ENCODE measurements around the gene HSD17B2.
"Not testable (repeated sequence)": the region's sequence is repeated elsewhere in the genome, so short reads cannot be mapped to it uniquely, and the experiment has no call there.

Gene HSD17B2

DNA sequence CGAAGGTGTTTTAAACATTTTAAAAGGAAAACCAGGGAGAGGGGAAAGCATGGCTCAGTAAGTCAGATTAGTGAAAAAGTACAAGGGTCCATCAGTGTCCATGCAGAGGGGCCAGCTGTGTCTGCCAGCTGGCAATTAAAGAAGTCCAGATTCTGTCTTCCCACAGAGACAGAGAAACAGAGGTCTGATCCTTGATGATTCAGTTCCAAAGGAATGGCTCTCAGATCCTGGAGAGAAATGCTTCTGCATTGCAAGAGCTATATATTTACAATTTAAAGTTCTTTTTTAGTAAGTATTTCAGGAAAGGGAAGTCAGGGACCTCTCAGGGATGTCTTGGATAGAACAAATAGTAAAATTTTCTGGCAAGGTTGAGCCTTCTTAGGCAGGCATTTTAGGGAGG is 56.2 kb downstream of the HSD17B2 start:
- Histone ChIP-seq H3K4me3 (ENCODE audit: insufficient read depth, low read depth, low read length, poor library complexity, severe bottlenecking) (no peak overlapping the region), H3K4me1 (ENCODE audit: control insufficient read depth, insufficient read depth, low read length, poor library complexity, severe bottlenecking) (no peaks in the 10 kb centered on the region), H3K36me3 (ENCODE audit: control insufficient read depth, insufficient read depth, low read length) (no peaks in the 10 kb centered on the region), H3K27ac (ENCODE audit: insufficient read depth, low read length, poor library complexity, severe bottlenecking) (no peak overlapping the region), H3K27me3 (replicated peaks; ENCODE audit: control insufficient read depth, insufficient read depth, low read length, poor library complexity, severe bottlenecking) (no peaks in the 10 kb centered on the region), H3K9me3 (ENCODE audit: control insufficient read depth, low read length) (no peaks in the 10 kb centered on the region)
- DNase-seq: no peak

DNA sequence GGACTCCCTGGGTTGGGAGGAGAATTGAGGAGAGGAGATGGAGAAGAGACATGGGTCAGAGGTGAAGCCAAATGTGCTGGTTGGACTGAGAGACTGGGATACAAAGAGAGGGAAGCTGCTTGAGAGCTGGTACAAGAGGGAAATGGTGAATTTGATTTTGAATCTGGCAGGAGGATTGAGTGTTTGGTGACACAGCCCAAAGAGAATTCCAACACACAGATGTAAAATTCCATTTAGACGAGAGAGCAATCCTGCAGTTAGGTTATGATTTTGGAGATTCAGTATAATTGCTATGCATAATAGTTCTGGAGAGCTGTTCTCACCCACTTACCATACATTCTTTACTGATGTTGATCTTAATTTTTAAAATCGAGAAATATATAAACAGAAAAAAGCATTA is 57.7 kb downstream of the HSD17B2 start:
- Histone ChIP-seq H3K36me3 (ENCODE audit: control insufficient read depth, insufficient read depth, low read length) (no peaks in the 10 kb centered on the region), H3K4me1 (ENCODE audit: control insufficient read depth, insufficient read depth, low read length, poor library complexity, severe bottlenecking) (no peaks in the 10 kb centered on the region)

DNA sequence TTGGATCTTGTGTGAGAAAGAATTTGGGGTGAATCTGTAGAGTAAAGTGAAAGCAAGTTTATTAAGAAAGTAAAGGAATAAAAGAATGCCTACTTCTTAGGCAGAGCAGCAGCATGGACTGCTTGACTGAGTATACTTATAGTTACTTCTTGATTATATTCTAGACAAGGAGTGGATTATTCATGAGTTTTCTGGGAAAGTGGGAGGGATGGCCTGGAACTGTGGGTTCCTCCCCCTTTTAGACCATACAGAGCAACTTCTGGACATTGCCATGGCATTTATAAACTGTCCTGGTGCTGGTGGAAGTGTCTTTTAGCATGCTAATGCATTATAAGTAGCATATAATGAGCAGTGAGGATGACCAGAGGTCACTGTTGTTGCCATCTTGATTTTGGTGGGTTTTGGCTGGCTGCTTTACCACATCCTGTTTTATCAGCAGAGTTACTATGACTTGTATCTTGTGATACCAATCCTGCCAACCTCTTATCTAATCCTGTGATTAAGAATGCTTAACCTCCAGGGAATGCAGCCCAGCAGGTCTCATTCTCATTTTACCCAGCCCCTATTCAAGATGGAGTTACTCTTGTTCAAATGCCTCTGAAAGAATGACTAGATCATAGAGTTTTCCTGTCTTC is 58.7 kb downstream of the HSD17B2 start:
- Histone ChIP-seq H3K36me3 (ENCODE audit: control insufficient read depth, insufficient read depth, low read length) (no peaks in the 10 kb centered on the region), H3K4me3 (ENCODE audit: insufficient read depth, low read depth, low read length, poor library complexity, severe bottlenecking) (no peak overlapping the region), H3K27ac (ENCODE audit: insufficient read depth, low read length, poor library complexity, severe bottlenecking) (no peak overlapping the region), H3K9me3 (ENCODE audit: control insufficient read depth, low read length) (no peaks in the 10 kb centered on the region), H3K27me3 (replicated peaks; ENCODE audit: control insufficient read depth, insufficient read depth, low read length, poor library complexity, severe bottlenecking) (no peaks in the 10 kb centered on the region), H3K4me1 (ENCODE audit: control insufficient read depth, insufficient read depth, low read length, poor library complexity, severe bottlenecking) (no peaks in the 10 kb centered on the region)
- no peak for DNase-seq

More for the DNA sequence above, 57.7 kb downstream of the HSD17B2 start:
- Histone ChIP-seq H3K27ac (ENCODE audit: insufficient read depth, low read length, poor library complexity, severe bottlenecking) (no peak overlapping the region), H3K9me3 (ENCODE audit: control insufficient read depth, low read length) (no peaks in the 10 kb centered on the region), H3K27me3 (replicated peaks; ENCODE audit: control insufficient read depth, insufficient read depth, low read length, poor library complexity, severe bottlenecking) (no peaks in the 10 kb centered on the region), H3K4me3 (ENCODE audit: insufficient read depth, low read depth, low read length, poor library complexity, severe bottlenecking) (no peak overlapping the region)
- no peak for DNase-seq

DNA sequence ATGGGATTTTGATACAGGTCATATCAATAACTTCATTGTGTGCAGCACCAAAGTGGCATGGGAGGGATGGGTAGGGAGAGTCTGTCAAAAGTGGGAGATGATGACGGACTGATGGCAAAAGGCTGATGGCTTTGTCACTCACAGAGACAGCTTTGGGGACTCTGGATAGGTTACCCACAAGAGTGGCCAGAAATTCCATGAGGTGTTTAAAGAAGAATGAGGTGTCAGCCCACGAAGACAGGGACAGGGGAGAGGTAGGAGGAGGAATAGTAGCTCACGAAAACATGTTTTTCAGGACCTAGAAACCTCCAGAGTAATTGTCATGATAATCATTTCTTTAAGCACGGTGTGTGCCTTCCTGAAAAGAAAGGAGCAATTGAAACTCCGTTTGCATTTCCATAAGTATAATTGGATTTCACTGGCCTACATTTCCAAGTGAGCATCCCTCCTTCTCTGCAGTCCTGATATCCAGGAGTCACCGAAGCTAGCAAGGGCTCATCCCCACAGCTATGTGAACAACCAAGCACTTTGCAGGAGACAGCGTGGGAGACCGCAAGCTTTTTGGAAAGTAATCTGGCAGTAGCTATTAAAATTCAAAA is 60.0 kb downstream of the HSD17B2 start:
- H3K27me3 ChIP-seq (replicated peaks; ENCODE audit: control insufficient read depth, insufficient read depth, low read length, poor library complexity, severe bottlenecking): no peaks in the 10 kb centered on the region
- H3K9me3 ChIP-seq (ENCODE audit: control insufficient read depth, low read length): no peaks in the 10 kb centered on the region
- no peaks in the 10 kb centered on the region for H3K36me3 ChIP-seq (ENCODE audit: control insufficient read depth, insufficient read depth, low read length)
- no peak overlapping the region for H3K27ac ChIP-seq (ENCODE audit: insufficient read depth, low read length, poor library complexity, severe bottlenecking)
- DNase-seq: no peak
- H3K4me1 ChIP-seq (ENCODE audit: control insufficient read depth, insufficient read depth, low read length, poor library complexity, severe bottlenecking): no peaks in the 10 kb centered on the region
- no peak overlapping the region for H3K4me3 ChIP-seq (ENCODE audit: insufficient read depth, low read depth, low read length, poor library complexity, severe bottlenecking)

DNA sequence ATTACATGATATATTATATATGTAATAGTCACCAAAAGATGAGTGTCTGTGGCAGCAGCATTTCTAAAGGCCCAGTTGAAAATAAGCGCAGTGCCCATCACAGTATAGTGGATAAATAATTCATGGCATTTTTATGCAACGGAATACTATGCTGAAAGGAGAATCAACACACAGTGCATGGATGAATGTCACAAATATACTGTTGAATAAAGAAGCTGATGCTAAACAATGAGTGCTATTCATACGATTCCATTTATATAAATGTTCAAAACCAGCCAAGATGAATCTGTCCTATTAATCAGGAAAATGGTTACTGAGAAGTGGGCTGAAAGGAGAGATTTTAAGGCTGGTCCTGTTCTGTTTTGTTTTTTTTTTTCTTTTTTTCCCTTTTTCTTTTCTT is 61.6 kb downstream of the HSD17B2 start:
- H3K27me3 ChIP-seq (replicated peaks; ENCODE audit: control insufficient read depth, insufficient read depth, low read length, poor library complexity, severe bottlenecking): no peaks in the 10 kb centered on the region
- no peak overlapping the region for H3K4me3 ChIP-seq (ENCODE audit: insufficient read depth, low read depth, low read length, poor library complexity, severe bottlenecking)
- H3K9me3 ChIP-seq (ENCODE audit: control insufficient read depth, low read length): no peaks in the 10 kb centered on the region
- no peak for DNase-seq
- H3K36me3 ChIP-seq (ENCODE audit: control insufficient read depth, insufficient read depth, low read length): no peaks in the 10 kb centered on the region
- no peaks in the 10 kb centered on the region for H3K4me1 ChIP-seq (ENCODE audit: control insufficient read depth, insufficient read depth, low read length, poor library complexity, severe bottlenecking)
- H3K27ac ChIP-seq (ENCODE audit: insufficient read depth, low read length, poor library complexity, severe bottlenecking): no peak overlapping the region

DNA sequence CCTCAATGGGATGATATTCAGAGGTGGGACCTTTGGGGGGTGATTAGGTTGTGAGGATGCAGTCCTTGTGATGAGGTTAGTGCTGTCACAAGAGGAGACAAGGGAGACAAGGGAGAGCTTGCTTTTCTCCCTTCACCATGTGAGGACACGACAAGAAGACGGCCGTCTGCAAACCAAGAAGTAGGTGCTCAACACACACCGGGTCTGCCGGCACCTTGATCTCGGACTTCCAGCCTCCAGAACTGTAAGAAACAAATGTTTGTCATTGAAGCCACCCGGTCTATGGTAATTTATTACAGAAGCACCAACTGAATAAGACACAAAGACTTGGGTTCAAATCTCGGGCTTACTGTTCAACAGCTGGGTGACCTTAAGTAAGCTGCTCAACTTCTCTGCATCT is 70.1 kb downstream of the HSD17B2 start:
- Histone ChIP-seq H3K36me3 (ENCODE audit: control insufficient read depth, insufficient read depth, low read length) (no peaks in the 10 kb centered on the region), H3K27ac (ENCODE audit: insufficient read depth, low read length, poor library complexity, severe bottlenecking) (no peak overlapping the region), H3K9me3 (ENCODE audit: control insufficient read depth, low read length) (no peaks in the 10 kb centered on the region), H3K4me3 (ENCODE audit: insufficient read depth, low read depth, low read length, poor library complexity, severe bottlenecking) (no peak overlapping the region), H3K27me3 (replicated peaks; ENCODE audit: control insufficient read depth, insufficient read depth, low read length, poor library complexity, severe bottlenecking) (no peaks in the 10 kb centered on the region), H3K4me1 (ENCODE audit: control insufficient read depth, insufficient read depth, low read length, poor library complexity, severe bottlenecking) (no peaks in the 10 kb centered on the region)
- DNase-seq: no peak

DNA sequence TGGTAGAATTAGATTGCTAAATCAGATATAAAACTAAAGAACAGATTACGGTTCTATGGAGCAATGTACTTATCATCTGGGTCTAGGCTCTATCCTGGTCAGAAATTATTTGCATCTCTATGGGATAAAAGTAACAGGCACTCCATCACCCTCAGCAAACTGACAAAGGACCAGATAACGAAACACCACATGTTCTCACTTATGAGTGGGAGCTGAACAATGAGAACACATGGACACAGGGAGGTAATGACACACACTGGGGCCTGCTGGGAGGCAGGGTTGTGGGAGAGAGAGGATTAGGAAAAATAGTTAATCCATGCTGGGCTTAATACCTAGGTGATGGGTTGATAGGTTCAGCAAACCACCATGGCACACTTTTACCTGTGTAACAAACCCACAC is 73.0 kb downstream of the HSD17B2 start:
- Histone ChIP-seq H3K36me3 (ENCODE audit: control insufficient read depth, insufficient read depth, low read length) (no peaks in the 10 kb centered on the region), H3K4me1 (ENCODE audit: control insufficient read depth, insufficient read depth, low read length, poor library complexity, severe bottlenecking) (no peaks in the 10 kb centered on the region), H3K27ac (ENCODE audit: insufficient read depth, low read length, poor library complexity, severe bottlenecking) (no peak overlapping the region), H3K4me3 (ENCODE audit: insufficient read depth, low read depth, low read length, poor library complexity, severe bottlenecking) (no peak overlapping the region), H3K9me3 (ENCODE audit: control insufficient read depth, low read length) (no peaks in the 10 kb centered on the region), H3K27me3 (replicated peaks; ENCODE audit: control insufficient read depth, insufficient read depth, low read length, poor library complexity, severe bottlenecking) (no peaks in the 10 kb centered on the region)
- no peak for DNase-seq

DNA sequence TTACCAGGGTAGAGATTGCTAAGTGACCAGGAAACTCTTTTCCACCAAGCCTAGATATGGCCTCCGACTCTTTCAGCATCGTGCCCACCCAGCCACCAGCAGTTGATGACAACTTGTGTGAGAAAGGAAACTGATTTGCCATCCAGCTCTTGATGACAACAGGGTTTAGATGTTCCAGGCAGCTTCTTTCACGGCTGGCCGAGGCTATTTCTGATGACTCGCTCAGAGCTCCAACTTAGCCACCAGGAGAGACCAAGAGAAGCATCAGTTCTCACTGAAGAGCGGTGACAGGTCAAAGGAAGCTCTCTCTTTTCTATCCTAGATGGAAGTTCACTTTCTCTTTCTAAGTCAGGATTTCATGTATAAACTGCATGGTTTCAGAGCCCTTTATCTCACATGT is 73.7 kb downstream of the HSD17B2 start:
- Histone ChIP-seq H3K4me1 (ENCODE audit: control insufficient read depth, insufficient read depth, low read length, poor library complexity, severe bottlenecking) (no peaks in the 10 kb centered on the region), H3K27ac (ENCODE audit: insufficient read depth, low read length, poor library complexity, severe bottlenecking) (no peak overlapping the region), H3K9me3 (ENCODE audit: control insufficient read depth, low read length) (no peaks in the 10 kb centered on the region), H3K27me3 (replicated peaks; ENCODE audit: control insufficient read depth, insufficient read depth, low read length, poor library complexity, severe bottlenecking) (no peaks in the 10 kb centered on the region), H3K36me3 (ENCODE audit: control insufficient read depth, insufficient read depth, low read length) (no peaks in the 10 kb centered on the region), H3K4me3 (ENCODE audit: insufficient read depth, low read depth, low read length, poor library complexity, severe bottlenecking) (no peak overlapping the region)
- no peak for DNase-seq

DNA sequence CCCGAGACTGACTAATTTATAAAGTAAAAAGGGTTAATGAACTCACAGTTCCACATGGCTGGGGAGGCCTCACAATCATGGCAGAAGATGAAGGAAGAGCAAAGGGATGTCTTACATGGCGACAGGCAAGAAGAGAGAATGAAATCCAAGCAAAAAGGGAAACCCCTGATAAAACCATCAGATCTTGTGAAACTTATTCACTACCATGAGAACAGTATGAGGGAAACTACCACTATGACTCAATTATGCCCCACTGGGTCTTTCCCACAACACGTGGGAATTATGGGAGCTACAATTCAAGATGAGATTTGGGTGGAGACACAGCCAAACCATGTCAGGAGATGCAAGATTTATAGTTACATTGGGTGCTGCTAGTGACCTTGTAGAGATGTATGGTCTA is 74.2 kb downstream of the HSD17B2 start:
- H3K4me3 ChIP-seq (ENCODE audit: insufficient read depth, low read depth, low read length, poor library complexity, severe bottlenecking); H3K27me3 ChIP-seq (replicated peaks; ENCODE audit: control insufficient read depth, insufficient read depth, low read length, poor library complexity, severe bottlenecking); H3K9me3 ChIP-seq (ENCODE audit: control insufficient read depth, low read length); H3K36me3 ChIP-seq (ENCODE audit: control insufficient read depth, insufficient read depth, low read length); DNase-seq; H3K27ac ChIP-seq (ENCODE audit: insufficient read depth, low read length, poor library complexity, severe bottlenecking); H3K4me1 ChIP-seq (ENCODE audit: control insufficient read depth, insufficient read depth, low read length, poor library complexity, severe bottlenecking): not testable (repeated sequence)

DNA sequence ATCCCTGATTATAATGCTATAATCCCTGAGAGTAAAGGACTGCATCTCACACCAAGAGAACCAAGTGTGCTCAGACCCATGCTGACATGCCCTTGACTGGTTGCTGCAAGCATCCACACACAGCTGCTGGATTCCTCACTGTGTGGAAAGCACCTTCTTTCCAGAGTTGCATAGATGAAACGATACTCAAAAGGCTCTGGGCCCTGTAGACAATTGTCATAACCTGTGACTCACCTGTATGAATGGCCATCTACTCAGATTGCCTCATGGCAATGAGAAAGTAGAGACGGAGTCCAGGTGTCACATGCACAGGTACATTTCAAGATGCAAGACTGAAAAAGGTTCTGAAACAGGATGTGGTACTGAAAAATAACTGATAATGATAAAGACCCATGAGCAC is 76.9 kb downstream of the HSD17B2 start:
- Histone ChIP-seq H3K27me3 (replicated peaks; ENCODE audit: control insufficient read depth, insufficient read depth, low read length, poor library complexity, severe bottlenecking) (no peaks in the 10 kb centered on the region), H3K9me3 (ENCODE audit: control insufficient read depth, low read length) (no peaks in the 10 kb centered on the region), H3K4me3 (ENCODE audit: insufficient read depth, low read depth, low read length, poor library complexity, severe bottlenecking) (no peak overlapping the region), H3K27ac (ENCODE audit: insufficient read depth, low read length, poor library complexity, severe bottlenecking) (no peak overlapping the region), H3K36me3 (ENCODE audit: control insufficient read depth, insufficient read depth, low read length) (no peaks in the 10 kb centered on the region), H3K4me1 (ENCODE audit: control insufficient read depth, insufficient read depth, low read length, poor library complexity, severe bottlenecking) (no peaks in the 10 kb centered on the region)
- DNase-seq: no peak
